Activated gamma-delta T cell treated with Interleukin-2 at 50 U/mL for 16 hours (primary cell): ENCODE results near the gene FAM83E.
A peak's percentile ranks its signal among the peaks of the same experiment; 100 is the strongest.
"Not testable (repeated sequence)": the region's sequence is repeated elsewhere in the genome, so short reads cannot be mapped to it uniquely, and the experiment has no call there.

ENCODE experiments used
- DNase-seq: peaks from one replicate; pipeline ENCODE4 v3.0.0-alpha.2; 2020

The FAM83E gene

DNA sequence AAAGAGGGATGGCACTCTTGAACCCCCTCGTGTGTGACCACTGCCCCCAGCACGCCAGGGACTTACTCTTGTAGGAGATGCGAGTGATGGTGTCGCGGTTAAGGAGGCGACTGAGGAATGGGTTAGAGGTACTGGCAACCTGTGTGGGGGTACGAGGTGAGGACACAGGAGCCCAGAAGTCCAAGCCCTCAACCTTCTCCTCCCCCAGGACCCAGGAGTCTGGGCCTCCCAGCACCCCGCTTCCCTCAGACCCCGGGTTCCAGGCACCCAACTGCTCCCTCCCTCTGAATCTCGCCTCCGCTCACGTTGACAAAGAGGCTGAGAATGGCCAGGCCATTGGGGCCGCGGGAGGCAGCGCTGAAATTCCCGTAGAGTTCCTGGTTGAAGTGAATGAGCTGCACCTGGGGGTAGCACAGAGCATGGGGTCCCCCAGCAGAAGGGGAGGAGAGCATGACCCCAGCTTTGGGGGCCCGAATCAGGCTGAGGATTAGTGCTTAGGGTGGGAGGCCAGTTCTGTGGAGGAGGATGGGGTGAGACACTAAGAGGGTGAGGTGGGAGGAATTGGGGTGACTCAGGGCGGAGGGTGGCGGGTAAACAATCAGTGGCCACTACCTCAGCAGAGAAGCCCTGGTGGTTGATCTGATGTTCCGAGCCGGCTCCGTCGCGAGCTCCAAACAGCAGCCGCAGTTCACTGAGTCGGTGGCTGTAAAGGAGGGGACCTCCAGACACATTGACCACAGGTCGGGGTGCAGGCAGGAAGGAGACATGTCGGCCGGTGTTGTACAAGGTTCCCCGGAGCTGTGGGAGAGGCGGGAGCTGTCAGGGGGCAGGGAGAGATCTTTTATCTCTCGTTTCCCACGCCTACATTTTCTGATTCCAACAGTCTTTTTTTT, 24.9 kb upstream of the FAM83E start:
- DNase-seq = no peak

DNA sequence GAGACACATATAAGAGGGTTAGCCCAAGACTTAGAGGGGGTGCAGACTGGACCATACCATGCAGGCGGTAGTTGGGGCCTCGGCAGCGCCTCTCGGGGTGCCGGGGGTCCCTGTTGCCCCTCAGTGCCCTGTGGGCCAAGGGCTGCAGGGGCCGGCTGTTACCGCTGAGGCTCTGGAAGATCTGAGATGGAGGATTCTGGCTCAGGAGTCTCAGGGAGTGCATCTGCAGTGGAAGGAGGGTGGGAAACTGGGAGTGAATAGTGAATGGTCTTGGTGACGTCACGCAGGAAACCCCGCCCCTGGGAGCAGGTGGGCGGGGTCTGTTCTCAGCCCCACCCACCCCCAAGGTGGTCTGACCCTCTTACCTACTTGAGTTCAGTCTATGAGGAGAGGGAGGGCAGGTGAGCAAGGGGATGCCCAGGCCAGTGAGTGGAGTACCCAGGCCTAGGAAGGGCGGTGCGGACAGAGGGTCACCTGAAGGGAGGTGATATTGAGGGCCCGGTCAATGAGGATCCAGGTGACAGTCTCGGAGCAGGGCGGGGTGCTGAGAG, 24.0 kb upstream of the FAM83E start:
- no peak for DNase-seq

DNA sequence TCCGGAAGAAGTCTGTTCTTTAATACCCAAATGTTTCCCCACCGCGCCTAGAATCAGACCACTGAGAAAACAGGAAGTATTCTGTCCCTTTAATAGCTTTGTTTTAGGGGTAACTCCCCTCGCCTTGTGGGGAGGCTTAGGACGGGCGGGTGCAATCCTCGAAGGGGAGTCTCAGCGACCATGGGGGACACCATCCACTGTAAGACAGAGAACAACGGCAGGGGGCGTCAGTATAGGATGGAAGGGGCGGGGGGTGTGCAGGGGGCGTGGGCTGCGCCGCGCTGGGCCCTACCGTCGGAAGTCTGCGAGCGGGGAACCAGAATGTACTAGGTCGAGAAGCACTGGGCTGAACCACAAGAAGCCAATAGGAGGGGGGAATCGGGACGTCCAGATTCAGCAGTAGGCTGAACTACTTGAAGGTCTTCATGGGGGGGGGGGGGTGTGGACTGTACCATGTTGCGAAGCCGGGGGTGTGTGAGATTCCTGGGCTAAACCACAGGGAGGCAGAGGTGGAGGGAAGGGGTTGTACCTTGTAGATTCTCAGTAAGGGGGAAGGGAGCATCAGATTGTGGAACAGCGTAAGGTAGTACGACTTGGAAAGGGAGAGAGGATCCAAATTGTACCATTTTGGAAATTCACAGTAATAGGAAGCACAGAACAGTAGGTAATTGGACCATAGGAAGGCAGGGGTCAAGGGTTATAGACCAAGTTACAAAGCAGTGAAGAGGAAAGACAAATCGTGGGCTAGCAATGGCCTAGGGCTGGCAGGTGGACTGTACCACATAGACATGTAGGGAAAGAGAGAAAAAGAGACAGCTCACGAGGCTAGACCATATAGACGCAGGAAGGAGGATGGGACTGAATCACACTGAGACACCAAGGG, 23.3 kb upstream of the FAM83E start:
- peak; percentile 78 for DNase-seq

DNA sequence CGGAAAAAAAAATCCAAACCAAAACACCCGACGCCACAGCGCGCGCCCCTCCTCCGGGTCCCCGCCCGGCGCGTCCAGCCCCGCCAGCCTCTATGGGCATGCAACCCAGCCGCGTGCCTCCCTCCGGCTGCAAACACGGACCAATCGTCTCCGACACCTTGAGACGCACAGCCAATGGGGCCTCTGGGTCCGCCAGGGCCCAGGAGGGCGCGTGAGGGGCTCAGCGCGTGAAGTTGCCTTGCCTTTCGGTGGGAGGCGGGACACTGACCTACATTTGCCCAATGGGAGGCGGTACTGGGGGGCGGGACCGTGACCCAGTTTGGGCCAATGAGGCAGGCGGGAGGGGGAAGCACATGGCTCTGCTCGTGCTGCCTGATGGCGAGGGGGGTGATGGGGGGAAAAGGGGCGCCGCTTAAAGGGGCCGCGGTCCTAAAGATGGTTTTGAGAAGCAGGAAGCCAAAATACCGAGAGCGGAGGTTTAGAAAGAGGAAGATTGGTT, 22.6 kb upstream of the FAM83E start:
- peak; percentile 100 for DNase-seq

DNA sequence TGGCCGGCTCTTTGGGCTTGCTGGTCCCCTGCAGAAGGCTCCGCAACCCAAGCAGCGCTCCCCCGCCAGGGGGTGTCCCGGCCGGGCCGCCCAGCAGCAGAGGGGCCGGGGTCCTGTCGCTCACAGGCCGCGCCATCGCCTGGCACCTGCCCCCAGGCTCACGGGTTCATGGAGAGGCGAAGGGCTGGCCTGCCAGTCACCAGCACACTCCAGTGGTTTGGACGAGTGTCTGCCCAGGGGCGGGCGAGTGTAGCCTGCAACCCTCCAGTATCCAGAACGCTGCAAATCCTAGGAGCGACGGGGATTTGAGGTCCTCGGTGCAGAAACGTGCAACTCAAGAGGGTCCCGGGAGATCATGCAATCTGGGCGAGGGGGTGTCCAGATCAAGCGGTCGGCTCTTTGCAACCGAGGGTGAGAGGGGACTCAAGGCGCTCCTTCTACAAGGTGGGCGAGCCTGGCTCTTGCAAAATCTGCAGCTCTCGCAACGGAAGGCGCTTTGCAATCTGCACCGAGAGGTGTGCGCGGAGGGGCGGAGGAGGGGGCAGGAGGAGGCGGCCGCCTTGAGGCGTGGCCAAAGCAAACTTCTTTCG, 22.1 kb upstream of the FAM83E start, which contains the start of gene DBP:
TSS of gene DBP (minus strand) at position 521 of the 590 bp plus-strand sequence. CDS start at position 136, 385 bp downstream.
- peak; percentile 38 for DNase-seq

DNA sequence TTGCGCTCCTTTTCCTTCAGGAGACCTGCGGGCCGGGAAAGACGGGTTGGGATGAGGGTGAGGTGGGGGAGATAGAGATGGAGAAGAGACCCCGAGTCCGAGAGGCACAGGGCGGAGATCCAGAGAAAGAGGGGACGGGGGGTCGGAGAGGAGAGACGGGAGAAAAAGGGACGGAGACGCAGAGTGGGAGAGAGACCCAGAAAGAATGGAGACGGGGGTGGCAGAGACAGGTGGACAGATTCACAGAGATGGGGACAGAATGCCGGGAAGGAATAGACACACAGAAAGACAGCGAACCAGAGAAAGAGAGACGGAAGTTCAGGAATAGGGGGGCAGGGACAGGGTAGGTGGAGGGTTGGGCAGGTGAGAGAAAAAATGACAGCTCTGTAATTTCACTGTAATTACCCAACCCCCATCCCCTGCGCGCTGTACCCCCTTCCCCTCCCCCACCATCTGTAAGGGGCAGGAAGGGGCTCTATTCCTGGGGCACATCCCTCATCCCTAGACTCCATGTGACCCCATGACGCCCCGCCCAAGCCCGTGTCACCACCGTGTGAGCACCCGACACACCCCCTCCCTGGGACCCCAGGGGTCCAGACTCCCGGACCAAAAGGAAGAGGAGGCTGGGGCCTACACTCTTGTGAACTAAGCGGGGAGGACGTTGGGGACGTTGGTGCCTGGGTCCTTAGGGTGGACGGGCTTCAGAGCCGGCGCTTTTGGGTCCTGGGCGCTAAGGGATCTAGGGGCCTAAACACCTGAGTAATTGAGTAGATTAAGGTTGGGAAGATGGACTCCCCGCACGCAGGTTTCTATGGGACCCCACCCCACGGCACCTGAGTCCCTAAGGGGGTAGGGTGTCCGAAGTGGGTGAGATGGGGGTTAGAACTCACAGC, 21.3 kb upstream of the FAM83E start:
- no peak for DNase-seq

DNA sequence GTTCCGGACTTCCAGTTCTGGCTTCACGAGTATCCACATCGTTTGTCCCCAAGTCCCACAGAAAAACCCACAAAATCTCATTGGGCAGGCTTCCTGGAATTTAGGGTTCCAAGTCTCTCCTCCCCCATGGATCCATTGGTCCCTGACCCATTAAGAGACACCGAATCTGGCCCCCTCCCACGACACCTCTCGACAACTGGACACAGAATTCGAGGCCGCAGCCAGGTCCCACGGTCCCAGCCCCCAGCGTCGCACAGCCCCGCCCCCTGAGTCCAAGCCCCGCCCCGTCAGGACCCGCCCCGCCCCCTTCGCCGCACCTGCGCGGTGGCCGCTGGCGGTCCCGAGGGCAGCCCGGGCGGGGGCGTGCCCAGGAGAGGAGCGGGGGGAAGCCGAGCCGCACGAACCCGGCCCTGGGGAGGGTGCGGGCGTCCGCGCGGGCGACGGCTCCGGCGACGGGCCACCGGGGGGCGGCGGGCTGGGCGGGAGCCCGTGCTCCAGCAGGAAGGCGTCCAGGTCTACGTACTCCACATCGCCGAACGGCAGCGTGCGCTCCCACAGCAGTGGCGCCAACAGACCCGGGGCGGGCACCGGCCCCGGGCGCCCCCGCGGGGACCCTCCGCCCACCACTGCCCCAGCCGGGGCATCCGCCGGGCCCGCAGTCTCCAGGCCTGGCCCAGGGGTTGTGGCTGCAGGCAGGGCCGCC, 20.5 kb upstream of the FAM83E start:
- DNase-seq = peak; percentile 73

DNA sequence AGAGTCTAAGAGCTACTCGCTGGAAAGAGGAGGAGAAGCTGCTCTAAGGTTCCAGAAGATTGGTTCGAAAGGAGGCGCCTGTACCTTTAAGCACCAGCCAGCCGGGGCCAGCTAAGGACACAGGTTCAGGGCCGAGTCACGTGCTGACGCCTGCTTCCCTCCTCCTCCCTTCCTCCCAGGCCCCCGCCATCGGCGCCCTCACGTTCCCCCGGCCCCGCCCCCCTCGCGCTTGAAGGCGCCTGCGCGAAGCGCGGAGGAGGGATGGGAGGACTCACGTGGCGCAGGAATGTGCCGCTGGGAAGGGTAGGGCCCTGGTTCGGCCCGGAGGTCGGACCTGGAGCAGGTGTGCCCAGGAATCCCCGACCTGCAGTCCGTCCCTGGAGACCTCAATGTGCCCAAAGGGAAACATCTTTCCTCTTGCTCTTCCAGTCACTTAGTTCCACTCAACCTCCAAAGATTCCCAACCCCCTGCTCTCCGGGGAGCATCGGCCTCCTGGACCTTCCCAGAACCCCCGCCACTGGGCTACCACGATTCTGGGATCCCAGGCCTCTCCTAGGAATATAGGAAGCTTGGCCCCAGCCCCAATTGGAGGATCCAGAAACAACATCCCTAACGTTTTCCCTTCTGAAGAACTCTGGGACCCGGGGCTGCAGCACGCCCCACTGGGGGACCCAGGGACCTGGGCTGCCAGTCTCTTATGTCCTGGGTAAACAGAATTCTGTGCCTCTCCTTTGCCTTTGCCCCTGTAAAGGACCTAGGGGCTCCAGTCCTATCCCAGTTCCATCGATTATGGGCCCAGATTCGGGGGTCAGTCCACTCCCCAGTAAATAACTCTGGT, 19.8 kb upstream of the FAM83E start:
- peak; percentile 89 for DNase-seq

DNA sequence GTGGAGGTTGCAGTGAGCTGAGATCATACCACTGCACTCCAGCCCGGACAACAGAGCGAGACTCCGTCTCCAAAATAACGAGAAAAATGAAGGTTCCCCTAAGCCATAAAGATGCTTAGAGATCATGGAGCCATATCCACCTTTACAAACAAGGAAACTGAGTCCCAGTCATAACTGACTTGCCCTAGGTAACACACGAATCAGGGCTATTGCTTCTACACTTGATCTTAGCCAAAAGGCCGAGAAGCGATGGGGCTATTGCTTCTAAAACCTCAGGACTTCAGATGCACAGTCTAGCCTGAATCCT, 19.1 kb upstream of the FAM83E start:
- DNase-seq = no peak

DNA sequence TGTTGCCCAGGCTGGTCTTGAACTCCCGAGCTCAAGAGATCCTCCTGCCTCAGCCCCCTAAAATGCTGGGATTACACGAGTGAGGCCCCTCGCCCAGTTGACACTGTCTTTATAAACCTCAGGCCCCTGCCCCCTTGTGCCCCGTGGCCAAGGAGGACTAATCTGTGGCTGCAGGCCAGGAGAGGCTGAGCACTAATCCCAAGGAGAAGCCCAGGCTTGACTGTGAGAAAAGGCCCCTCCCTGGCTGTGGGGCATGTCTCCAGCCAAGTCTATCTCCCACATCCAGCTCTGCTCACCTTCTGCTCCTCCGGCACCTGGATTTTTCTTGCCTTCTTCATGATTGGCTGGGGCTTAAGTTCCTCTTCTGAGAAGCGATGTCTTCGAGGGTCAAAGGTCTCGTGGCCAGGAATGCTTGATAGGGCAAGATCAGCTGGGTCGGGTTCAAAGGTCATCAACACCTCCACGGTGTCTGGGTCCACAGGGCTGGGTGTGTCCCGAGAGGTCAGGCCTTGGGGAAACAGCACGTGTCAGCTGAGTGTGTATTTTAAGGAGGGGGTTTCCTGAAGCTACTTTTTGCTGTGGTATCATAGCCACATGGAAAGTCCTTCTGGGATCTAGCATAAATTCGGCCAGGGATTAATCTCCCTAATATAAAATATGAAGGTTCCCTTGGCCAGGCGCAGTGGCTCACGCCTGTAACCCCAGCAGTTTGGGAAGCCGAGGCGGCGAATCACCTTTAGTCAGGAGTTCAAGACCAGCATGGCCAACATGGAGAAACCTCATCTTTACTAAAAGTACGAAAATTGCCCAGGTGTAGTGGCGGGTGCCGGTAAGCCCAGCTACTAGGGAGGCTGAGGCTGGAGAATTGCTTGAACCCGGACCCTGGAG, 18.5 kb upstream of the FAM83E start:
- DNase-seq = no peak

DNA sequence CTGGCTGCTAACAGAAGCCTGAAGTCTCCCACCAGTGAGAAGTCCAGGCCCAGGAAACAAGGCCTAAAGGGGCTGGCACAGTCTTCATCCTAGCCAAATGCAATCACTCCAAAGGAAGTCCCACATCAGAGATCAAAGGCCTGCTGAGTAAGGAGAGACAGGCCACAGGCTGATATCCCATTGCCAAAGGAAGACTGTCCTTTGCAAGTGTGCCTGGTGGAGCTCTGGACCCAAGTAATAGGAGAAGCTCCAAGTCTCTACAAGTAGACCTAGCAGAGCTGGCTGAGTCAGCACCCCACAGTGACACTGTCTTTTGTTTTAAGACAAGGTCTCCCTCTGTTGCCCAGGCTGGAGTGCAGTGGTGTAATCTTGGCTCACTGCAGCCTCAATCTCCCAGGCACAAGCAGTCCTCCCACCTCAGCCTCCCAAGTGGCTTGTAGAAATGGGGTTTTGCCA, 17.8 kb upstream of the FAM83E start:
- no peak for DNase-seq

DNA sequence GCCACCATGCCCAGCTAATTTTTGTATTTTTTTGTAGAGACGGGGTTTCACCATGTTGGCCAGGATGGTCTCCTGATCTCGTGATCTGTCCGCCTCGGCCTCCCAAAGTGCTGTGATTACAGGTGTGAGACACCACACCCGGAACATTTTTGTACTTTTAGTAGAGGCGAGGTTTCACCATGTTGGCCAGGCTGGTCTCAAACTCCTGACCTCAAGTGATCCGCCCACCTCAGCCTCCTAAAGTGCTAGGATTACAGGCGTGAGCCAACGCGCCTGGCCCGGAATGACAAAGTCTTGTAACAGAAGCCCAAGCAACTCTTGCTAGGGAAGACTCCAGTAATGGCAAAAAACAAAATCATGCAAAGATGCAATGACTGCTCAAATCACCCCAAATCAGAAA, 17.4 kb upstream of the FAM83E start:
- DNase-seq = not testable (repeated sequence)

DNA sequence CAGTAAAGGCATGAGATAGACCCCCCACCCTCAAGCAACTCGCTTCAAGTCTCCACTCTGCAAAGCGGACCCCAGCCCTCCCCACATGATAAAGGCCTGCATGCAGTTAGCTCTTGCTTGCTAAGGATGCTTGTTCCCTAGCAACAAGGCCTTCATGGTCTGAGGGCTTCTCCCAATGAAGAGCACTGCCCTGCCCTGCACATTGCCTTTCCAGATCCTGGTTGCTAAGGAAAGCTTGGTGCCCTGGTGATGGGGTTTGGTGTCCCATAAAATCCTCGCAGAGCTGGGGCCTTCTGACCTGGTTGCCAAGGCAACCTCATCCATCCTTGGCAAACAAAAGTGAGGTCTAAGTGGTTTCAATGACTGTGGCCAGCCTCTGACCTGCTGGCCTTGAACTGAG, 16.3 kb upstream of the FAM83E start:
- no peak for DNase-seq

DNA sequence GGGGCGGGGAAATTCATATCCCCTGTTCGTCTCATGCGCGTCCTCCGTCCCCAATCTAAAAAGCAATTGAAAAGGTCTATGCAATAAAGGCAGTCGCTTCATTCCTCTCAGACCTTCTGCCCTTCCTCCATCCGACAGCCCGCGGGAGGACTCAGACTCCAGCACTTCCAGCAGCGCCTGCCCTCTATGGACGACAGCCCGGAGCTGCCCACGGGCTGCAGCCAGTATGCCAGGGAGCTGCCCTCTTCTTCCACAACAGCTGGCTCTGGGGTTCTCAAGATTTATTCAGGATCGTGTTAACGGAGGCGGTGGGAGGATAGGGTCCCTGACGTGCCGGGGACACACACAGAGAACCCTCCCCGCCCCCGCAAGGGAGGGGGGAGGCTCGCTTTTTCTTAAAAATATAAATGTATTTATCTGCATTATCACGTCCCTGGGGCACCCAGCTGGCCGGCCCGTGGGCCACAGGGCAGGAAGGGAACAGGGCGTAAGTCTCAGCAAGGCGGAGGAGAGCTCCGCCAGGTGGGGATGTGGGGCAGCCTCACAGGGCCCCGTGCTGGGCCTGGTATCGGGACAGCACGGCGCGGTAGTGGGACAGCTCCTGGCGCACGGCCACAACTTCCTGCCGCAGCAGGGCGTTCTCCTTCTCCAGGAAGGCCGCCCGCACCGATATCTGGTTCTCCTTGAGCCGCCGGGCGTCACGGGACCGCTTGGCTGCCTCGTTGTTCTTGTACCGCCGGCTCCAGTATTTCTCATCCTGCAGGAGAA, 15.6 kb upstream of the FAM83E start:
- no peak for DNase-seq

DNA sequence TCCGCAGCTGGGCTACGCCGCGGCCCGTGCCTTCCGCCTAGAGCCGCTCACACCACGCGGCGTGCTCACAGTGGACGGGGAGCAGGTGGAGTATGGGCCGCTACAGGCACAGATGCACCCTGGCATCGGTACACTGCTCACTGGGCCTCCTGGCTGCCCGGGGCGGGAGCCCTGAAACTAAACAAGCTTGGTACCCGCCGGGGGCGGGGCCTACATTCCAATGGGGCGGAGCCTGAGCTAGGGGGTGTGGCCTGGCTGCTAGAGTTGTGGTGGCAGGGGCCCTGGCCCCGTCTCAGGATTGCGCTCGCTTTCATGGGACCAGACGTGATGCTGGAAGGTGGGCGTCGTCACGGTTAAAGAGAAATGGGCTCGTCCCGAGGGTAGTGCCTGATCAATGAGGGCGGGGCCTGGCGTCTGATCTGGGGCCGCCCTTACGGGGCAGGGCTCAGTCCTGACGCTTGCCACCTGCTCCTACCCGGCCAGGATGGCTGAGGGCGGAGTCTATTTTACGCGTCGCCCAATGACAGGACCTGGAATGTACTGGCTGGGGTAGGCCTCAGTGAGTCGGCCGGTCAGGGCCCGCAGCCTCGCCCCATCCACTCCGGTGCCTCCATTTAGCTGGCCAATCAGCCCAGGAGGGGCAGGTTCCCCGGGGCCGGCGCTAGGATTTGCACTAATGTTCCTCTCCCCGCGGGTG, 14.9 kb upstream of the FAM83E start:
- DNase-seq = no peak

DNA sequence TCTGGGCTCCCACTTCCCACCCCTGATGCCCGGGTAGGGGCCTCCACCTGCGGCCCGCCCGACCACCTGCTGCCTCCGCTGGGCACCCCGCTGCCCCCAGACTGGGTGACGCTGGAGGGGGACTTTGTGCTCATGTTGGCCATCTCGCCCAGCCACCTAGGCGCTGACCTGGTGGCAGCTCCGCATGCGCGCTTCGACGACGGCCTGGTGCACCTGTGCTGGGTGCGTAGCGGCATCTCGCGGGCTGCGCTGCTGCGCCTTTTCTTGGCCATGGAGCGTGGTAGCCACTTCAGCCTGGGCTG, 14.4 kb upstream of the FAM83E start:
- no peak for DNase-seq

DNA sequence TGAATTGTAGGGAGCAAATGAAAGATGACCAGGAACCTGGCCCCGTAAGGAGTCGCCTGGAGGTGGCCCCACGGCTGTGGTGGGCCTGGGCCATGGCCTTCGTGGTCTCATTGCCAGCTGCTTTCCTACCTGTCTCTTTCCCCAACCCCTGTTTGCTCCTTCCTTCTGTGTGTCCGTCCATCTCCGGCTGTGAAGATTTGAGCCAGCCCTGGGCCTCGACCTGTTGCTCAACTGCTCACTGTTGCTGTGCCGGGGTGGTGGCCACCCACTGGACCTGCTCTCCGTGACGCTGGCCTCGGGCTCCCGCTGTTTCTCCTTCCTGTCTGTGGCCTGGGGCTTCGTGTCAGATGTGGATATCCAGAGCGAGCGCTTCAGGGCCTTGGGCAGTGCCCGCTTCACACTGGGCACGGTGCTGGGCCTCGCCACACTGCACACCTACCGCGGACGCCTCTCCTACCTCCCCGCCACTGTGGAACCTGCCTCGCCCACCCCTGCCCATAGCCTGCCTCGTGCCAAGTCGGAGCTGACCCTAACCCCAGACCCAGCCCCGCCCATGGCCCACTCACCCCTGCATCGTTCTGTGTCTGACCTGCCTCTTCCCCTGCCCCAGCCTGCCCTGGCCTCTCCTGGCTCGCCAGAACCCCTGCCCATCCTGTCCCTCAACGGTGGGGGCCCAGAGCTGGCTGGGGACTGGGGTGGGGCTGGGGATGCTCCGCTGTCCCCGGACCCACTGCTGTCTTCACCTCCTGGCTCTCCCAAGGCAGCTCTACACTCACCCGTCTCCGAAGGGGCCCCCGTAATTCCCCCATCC, 13.8 kb upstream of the FAM83E start:
- DNase-seq = no peak
